NCI-H2227 (cell line): ENCODE measurements around the gene EPOP.

Experiments used
- DNase-seq: peaks from one replicate; lab custom pipeline; 2025; ENCODE audit not compliant: unreplicated experiment; lab: John Stamatoyannopoulos, UW

Gene EPOP

GRCh38 chr17:38674749-38675615 is at the start of gene EPOP:
Gene EPOP (minus strand): TSS chr17:38674957. CDS start chr17:38674495, 462 bp downstream.
- peak; percentile 93 for DNase-seq

GRCh38 chr17:38721802-38722201 is 47.0 kb upstream of the EPOP start:
- DNase-seq, result no peak

GRCh38 chr17:38720941-38721340 is 46.2 kb upstream of the EPOP start:
- no peak for DNase-seq

- no peak for DNase-seq
Observed at GRCh38 chr17:38719943-38720641, 45.3 kb upstream of the EPOP start.

- no peak for DNase-seq
Observed at GRCh38 chr17:38719289-38719942, 44.7 kb upstream of the EPOP start.

GRCh38 chr17:38717139-38717745 is 42.5 kb upstream of the EPOP start:
- DNase-seq, result no peak

- DNase-seq, result no peak
Observed at GRCh38 chr17:38716368-38717005, 41.7 kb upstream of the EPOP start.

GRCh38 chr17:38715216-38715943 is 40.6 kb upstream of the EPOP start:
- DNase-seq, result no peak

GRCh38 chr17:38713456-38714075 is 38.8 kb upstream of the EPOP start:
- DNase-seq, result no peak

GRCh38 chr17:38712593-38712992 is 37.8 kb upstream of the EPOP start:
- DNase-seq, result no peak

- no peak for DNase-seq
Observed at GRCh38 chr17:38711792-38712571, 37.2 kb upstream of the EPOP start.

GRCh38 chr17:38710985-38711384 is 36.2 kb upstream of the EPOP start:
- no peak for DNase-seq

GRCh38 chr17:38710604-38710962 is 35.8 kb upstream of the EPOP start:
- no peak for DNase-seq

- DNase-seq, result no peak
Observed at GRCh38 chr17:38709864-38710603, 35.3 kb upstream of the EPOP start.

- DNase-seq, result no peak
Observed at GRCh38 chr17:38709104-38709820, 34.5 kb upstream of the EPOP start.

- DNase-seq, result no peak
Observed at GRCh38 chr17:38707678-38708351, 33.1 kb upstream of the EPOP start.
